ENCODE measurements around the gene SAMD13.

The SAMD13 gene

DNA sequence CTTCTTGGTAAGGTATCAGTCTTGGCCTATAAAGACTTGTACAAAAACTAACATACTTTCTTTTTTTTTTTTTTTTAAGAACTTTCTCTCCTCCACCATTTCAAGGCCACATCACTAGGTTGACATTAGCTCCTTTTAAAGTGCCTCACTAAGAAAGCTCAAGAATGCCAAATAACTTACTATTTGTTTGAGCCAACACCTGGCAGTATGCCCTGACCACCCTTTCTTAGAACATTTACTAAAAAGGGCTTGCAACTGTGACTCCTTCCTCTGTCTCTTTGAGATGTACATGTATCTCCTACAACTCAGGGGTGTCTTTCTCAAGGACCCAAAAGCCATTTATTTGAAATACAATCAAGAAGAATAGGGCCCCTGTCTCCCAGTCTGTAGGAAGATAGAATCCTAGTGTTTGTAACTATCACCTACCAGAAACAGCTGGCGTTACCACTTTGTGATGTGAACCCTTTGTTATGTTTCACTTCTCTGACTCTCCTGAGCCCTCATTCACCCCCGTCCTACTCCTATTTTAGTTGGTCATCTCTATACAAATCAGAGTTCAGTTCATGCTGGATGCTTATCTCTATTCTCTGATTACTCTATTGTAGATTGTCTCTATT lies 12.2 kb upstream of the SAMD13 start:
- Histone ChIP-seq H3K27me3 (no peaks in the 10 kb centered on the region), H3K4me1 (no peaks in the 10 kb centered on the region), H3K9me3 (no peaks in the 10 kb centered on the region), H3K4me3 (ENCODE audit: low read depth, low read length) (no peak overlapping the region), H3K36me3 (no peaks in the 10 kb centered on the region)
- TF ChIP-seq, protein P1, sequence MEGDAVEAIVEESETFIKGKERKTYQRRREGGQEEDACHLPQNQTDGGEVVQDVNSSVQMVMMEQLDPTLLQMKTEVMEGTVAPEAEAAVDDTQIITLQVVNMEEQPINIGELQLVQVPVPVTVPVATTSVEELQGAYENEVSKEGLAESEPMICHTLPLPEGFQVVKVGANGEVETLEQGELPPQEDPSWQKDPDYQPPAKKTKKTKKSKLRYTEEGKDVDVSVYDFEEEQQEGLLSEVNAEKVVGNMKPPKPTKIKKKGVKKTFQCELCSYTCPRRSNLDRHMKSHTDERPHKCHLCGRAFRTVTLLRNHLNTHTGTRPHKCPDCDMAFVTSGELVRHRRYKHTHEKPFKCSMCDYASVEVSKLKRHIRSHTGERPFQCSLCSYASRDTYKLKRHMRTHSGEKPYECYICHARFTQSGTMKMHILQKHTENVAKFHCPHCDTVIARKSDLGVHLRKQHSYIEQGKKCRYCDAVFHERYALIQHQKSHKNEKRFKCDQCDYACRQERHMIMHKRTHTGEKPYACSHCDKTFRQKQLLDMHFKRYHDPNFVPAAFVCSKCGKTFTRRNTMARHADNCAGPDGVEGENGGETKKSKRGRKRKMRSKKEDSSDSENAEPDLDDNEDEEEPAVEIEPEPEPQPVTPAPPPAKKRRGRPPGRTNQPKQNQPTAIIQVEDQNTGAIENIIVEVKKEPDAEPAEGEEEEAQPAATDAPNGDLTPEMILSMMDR (IDR thresholded peaks at IDR 0.05; ENCODE audit: low read depth, low read length): no peak
- DNase-seq: no peak

DNA sequence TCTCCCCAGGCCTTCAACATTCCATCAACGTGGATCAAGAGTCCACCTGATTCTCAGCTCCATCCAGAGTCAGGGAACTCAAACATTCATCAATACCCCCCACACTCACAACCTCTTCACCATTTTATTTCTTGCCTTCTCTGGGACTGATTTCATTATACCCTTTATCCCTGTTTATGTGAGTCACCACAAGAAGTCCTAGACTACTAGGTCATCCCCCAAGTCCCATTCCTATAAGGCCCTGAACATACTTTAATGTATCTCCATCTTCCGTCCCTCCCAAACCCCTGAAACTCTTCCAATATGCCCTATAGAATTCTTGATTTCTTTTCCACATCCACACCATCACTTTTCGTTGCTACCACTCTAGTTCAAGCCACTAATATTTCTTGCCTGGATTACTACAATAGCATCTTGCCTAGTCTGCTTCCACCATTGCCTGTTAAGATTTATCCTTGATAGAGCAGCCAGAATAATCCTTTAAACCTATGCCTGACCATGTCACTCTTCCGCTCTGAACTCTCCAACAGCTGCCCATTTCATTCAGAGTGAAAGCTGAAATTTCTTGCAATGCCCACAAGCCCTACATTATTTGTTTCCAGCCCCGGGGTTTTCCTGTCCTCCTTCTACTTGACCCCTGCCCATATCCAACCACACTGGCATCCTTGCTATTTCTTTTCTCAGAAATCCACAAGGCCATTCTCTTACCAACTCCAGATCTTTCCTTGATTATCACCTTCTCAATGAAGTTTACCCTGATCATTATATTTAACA lies 9.4 kb upstream of the SAMD13 start:
- DNase-seq: no peak

DNA sequence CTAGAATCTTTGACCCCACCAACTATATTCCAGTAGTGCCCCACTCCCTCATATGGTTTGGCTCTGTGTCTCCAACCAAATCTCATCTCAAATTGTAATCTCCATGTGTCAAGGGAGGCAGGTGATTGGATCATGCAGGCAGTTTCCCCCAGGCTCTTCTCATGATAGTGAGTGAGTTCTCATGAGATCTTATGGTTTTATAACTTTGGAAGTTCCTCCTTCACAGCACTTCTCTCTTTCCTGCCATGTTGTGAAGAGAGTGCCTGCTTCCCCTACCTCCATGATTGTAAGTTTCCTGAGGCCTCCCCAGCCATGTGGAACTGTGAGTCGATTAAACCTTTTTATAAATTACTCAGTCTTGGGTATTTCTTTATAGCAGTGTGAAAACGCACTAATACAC lies 7.7 kb upstream of the SAMD13 start:
- no peak for DNase-seq
- H3K9me3 ChIP-seq: no peaks in the 10 kb centered on the region
- TF ChIP-seq, protein P1 (IDR thresholded peaks at IDR 0.05; ENCODE audit: low read depth, low read length): no peak
- no peaks in the 10 kb centered on the region for H3K27me3 ChIP-seq
- no peak overlapping the region for H3K4me3 ChIP-seq (ENCODE audit: low read depth, low read length)
- H3K4me1 ChIP-seq: no peaks in the 10 kb centered on the region
- no peaks in the 10 kb centered on the region for H3K36me3 ChIP-seq

More for the DNA sequence above, 9.4 kb upstream of the SAMD13 start:
- TF ChIP-seq, protein P1 (IDR thresholded peaks at IDR 0.05; ENCODE audit: low read depth, low read length): no peak
- Histone ChIP-seq H3K27me3 (no peaks in the 10 kb centered on the region), H3K4me1 (no peaks in the 10 kb centered on the region), H3K9me3 (no peaks in the 10 kb centered on the region), H3K4me3 (ENCODE audit: low read depth, low read length) (no peak overlapping the region), H3K36me3 (no peaks in the 10 kb centered on the region)

DNA sequence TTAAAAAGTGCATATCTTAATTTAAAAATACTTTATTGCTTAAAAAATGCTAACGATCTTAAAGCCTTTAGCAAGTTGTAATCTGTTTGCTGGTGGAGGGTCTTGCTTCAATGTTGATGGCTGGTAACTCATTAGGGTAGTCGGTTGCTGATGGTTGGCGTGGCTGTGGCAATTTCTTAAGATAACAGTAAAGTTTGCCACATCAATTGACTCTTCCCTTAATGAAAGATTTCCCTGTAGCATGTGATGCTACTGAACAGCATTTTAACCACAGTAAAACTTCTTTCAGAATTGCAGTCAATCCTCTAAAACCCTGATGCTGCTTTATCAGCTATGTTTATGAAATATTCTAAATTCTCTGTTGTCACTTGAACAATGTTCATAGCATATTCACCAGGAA lies 6.8 kb upstream of the SAMD13 start:
- no peaks in the 10 kb centered on the region for H3K9me3 ChIP-seq
- H3K4me1 ChIP-seq: no peaks in the 10 kb centered on the region
- H3K36me3 ChIP-seq: no peaks in the 10 kb centered on the region
- no peak for DNase-seq
- no peak overlapping the region for H3K4me3 ChIP-seq (ENCODE audit: low read depth, low read length)
- TF ChIP-seq, protein P1 (IDR thresholded peaks at IDR 0.05; ENCODE audit: low read depth, low read length): no peak
- H3K27me3 ChIP-seq: no peaks in the 10 kb centered on the region

DNA sequence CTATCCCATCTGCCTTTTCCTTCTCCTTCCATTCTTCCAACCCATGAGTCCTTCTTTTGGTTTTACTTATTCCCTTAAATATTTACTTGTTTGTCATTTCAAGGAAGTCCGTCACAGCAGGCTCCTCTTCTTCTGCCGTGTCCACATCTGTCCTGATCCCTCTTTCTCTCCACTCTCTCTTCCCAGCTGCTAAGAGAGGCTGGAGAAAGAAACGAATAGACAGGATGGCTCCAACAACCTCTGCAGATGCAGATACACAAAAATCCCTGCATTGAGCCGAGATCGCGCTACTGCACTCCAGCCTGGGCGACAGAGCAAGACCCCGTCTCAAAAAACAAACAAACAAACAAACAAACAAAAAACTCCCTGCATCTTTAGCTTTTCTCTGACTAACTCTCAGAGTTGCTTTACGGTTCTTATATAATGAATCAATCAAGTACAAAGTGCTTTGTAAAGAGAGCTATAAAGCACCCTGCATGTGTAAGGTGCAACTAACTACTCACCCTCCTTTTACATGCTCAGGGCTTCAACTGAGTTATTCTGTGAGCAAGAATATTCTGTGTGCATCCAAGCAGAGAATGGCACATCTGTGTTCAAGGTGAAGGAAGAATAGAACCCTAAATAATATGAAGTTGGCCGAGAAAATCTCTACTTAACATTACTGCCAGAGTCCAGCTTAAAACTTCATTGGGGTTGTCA lies 3.8 kb upstream of the SAMD13 start:
- no peaks in the 10 kb centered on the region for H3K9me3 ChIP-seq
- H3K36me3 ChIP-seq: no peaks in the 10 kb centered on the region
- DNase-seq: no peak
- TF ChIP-seq, protein P1 (IDR thresholded peaks at IDR 0.05; ENCODE audit: low read depth, low read length): no peak
- peaks cover 3% of the 10 kb centered on the region; the same call in 1 of the 2 replicates for H3K4me1 ChIP-seq
- H3K4me3 ChIP-seq (ENCODE audit: low read depth, low read length): peak overlapping the region; percentile 77
- H3K27me3 ChIP-seq: no peaks in the 10 kb centered on the region
